GM21529 (cell line): ENCODE results near the gene RPP14.
A peak's percentile ranks its signal among the peaks of the same experiment; 100 is the strongest.
"Not testable (repeated sequence)": the region's sequence is repeated elsewhere in the genome, so short reads cannot be mapped to it uniquely, and the experiment has no call there.

ENCODE experiments used
- ATAC-seq: cut with Tn5 transposase; IDR thresholded peaks from one replicate; pipeline ENCODE4 v1.9.1; 2021; ENCODE audit not compliant: unreplicated experiment

The RPP14 gene

DNA sequence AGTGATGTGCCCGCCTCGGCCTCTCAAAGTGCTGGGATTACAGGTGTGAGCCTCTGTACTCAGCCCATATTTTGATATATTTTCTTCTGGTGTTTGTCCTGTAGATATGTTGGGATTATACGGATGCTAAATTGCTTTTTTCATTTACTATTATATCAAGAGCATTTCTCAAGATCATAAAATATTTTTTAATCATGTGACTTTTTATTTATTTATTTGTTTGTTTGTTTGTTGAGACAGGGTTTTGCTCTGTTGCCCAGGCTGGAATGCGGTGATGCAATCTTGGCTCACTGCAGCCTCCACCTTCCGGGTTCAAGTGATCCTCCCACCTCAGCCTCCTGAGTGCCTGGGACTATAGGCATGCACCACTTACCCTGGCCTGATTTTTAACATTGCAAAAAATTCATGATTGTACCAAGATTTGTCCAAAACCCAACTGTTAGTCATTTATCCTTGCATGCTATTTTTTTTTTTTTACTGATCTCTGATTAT lies 23.9 kb downstream of the RPP14 start:
- ATAC-seq = no peak

DNA sequence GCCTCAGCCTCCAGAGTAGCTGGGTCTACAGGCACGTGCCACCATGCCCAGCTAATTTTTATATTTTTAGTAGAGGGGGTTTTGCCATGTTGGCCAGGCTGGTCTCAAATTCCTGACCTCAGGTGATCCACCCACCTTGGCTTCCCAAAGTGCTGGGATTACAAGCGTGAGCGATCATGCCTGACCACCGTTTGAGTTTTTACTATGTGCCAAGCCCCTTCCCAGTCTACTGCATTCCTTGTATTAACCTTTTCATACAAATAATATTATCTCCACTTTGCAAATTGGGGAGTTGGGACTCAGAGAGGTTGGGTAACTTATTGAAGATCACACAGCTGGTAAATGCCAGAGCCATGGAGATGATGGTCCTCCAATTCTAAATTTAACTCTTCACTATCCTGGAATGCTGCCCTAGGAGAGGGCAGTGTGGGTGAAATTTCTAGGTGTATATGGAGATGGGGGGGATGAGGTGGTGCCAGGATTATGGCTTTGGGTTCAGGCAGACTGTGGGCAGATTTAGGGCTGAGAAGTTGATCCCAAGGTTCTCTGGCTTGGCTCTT lies 25.6 kb downstream of the RPP14 start:
- ATAC-seq = no peak

- ATAC-seq = peak; percentile 89
Observed at GRCh38 chr3:58332575-58333188, 26.6 kb downstream of the RPP14 start, which contains the start of gene PXK. PXK (plus strand) TSS chr3:58332892; CDS start chr3:58332989, 97 bp downstream.

- ATAC-seq = peak; percentile 53
Observed at GRCh38 chr3:58333206-58334012, 27.4 kb downstream of the RPP14 start.

- no peak for ATAC-seq
Observed at GRCh38 chr3:58334013-58334321, 27.9 kb downstream of the RPP14 start.

DNA sequence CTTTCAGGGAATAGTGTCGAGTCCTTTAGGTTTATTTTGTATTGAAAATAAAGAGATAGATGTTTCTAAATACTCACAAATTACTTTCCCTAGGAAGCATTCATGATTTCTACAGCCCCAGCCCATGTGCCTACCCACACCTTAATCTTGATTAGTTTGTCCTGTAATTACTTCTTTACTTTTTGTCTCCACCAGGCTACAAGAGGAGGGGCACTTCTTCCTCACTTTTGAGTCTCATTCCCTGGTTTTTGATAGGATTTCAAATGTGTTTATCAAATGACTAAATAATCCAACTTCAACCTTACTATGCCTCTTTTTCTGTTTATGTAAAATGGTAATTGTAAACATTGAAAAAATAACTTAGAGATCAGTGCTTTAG lies 28.4 kb downstream of the RPP14 start:
- no peak for ATAC-seq

DNA sequence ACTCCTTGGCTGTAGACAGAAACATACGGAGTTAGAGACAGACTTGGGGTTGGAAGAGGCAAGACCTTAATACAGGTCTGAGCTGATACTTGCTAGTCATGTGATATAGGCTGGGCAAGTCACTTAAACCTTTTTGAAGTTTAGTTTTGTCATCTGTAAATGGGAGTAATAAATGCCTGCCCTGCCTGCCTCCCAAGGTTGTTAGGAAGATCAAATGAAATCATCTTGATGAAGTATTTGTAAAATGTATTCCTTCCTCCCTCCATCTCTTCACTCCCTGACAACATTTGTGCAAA lies 29.6 kb downstream of the RPP14 start:
- no peak for ATAC-seq

- ATAC-seq = no peak
Observed at GRCh38 chr3:58336135-58336882, 30.3 kb downstream of the RPP14 start.

- no peak for ATAC-seq
Observed at GRCh38 chr3:58337190-58337589, 31.1 kb downstream of the RPP14 start.

GRCh38 chr3:58339146-58339545 lies 33.1 kb downstream of the RPP14 start:
- ATAC-seq = not testable (repeated sequence)

DNA sequence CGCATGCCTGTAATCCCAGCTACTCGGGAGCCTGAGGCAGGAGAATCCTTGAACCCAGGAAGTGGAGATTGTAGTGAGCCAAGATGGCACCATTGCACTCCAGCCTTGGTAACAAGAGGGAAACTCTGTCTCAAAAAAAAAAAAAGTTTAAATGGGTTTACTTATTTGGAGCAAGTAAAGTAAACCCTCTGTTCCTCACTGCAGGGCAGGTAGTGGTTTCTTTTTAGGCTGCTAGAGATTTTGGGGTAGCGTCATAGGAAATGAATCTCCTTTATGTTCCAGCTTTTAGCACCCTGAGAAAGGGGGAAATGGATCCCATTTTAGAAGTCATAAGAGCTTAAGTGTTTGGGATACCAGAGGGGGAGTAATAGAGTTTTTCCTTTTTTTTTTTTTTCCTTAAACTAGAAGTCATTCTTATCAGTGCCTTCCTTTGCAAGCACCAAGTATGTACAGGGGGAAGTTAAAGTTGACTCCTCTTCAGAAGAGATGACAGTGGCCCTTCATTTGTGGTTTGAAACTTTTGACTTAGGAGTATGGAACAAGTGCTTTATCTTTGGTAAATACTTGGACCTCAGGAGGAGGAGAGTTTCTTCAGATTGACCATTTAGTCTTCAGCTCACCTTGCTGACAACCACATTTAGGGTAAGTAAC lies 34.7 kb downstream of the RPP14 start:
- no peak for ATAC-seq

DNA sequence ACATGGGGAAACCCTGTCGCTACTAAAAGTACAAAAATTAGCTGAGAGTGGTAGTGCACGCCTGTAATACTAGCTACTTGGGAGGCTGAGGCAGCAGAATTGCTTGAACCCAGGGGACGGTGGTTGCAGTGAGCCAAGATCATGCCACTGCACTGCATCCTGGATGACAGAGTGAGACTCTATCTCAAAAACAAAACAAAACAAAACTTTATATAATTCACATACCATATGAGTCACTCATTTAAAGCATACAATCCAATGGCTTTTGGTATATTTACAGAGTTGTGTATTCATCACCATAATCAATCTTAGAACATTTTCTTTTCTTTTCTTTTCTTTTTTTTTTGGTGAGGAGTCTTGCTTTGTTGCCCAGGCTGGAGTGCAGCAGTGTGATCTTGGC lies 35.3 kb downstream of the RPP14 start:
- no peak for ATAC-seq

DNA sequence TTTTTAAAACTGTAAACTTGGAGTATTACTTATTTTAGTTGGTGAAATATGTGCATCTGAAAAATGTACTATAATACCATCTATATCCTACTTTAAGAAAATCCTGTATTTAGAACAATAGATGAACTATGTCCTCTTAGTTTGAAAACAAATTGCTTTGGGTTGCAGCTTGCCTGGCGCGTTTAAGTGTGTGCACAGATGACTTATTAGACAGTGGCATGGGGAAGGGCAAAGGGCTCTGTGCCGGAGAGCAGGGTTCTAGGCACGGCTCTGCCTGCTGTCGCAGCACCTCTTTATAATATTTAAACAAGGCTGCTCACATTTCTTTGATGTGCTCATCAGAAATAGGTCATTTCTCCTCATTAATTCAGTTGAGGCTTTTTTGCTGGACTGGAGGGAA lies 36.6 kb downstream of the RPP14 start:
- no peak for ATAC-seq

GRCh38 chr3:58345457-58345856 lies 39.4 kb downstream of the RPP14 start:
- no peak for ATAC-seq

DNA sequence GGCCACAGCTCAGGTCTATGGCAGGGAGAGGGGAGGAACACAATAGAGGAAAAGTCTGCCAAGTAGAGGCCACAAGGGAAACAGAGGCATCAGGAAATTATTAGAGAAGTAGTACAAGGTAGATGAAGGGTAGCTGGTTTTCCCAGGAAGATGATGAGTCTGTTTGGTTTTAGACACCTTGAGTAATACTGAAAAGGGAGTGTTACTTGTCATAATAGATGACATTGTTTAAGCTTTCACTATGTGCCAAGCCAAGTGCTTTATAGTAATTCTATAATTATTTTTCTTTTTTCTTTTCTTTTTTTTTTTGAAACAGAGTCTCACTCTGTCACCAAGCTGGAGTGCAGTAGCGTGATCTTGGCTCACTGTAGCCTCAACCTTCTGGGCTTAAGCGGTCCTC lies 40.3 kb downstream of the RPP14 start:
- no peak for ATAC-seq

GRCh38 chr3:58347984-58348383 lies 41.9 kb downstream of the RPP14 start:
- no peak for ATAC-seq

DNA sequence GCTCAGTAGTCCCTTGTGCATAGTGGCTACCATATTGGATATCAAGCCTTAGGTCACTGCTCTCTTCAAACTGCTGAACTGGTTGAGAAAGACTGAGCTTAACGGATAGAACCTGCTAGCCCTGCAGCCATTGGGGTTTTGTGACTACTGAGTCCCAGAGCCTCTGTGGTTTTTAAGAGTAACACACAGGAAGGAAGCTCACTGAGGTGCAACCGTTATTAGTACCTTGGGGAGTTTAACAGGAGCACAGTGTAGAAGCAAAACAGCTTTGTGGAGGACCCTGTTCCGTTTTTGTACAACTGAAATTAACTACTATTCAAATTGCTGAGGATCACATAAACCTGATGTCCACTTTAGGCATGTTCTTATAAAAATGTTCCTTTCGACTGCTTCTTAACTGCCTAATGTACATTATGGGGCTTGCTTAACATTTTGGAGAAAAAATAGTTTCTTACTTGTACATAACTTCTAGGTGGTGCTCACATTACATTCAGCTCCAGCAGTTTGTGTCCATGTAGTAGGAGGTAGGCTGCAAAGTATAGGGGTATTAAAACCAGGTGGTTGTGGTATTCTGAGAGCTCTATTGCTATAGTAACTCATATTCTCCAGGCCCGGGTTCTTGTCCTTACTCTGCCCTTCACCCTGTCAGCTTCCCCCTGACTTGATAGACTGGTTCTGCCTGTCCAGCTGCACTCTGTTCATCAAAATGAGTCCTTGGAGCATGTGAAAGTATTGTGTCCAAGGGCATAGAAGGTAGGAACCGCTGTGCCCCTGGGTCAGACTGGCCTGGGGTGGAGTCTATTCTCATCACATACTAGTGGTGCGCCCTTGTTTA lies 44.0 kb downstream of the RPP14 start:
- peak; percentile 92 for ATAC-seq

DNA sequence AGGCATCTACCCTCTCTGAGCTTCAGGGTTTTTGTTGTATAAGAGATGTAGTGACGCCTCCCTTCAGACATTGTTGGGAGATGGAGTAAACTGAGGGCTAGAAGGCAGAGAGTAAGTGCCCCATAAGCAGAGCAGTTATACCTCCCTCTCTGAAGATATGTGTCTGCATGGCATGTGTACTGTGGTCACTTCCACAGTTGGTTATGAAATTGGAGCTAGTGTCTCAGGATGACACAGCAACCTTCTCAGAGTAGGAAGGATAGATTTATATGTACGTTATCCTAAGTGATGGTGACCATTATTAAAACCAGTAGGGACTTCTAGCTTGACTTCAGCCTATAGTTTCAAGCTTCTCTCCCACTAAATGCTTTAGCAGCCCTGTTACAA lies 44.6 kb downstream of the RPP14 start:
- ATAC-seq = no peak

GRCh38 chr3:58351920-58352319 lies 45.9 kb downstream of the RPP14 start:
- no peak for ATAC-seq

- ATAC-seq = no peak
Observed at GRCh38 chr3:58352626-58353025, 46.6 kb downstream of the RPP14 start.
